HEK293 (cell line): ENCODE measurements around the gene NCR3LG1.

Experiments used
- CTCF ChIA-PET: fragments of 350-600 bp; formaldehyde crosslinking; extraction: SDS; loops from one replicate; lab custom pipeline; 2021; ENCODE audit warnings: antibody characterized with exemption; lab: Yijun Ruan, JAX
- POLR2A ChIA-PET: fragments of 300-600 bp; formaldehyde crosslinking; extraction: SDS; loops from one replicate; lab custom pipeline; 2020; ENCODE audit warnings: antibody characterized with exemption, inconsistent platforms; lab: Yijun Ruan, JAX
- H3K27ac ChIP-seq: fragments of 200-500 bp; sonication (Bioruptor generic); 2 replicates; pipeline ENCODE4 v1.5.1; 2014; ENCODE audit warnings: low read depth, low read length, control low read depth, inconsistent platforms; ENCODE audit errors: extremely low read depth
- H3K36me3 ChIP-seq, 2 experiments: fragments of 200-500 bp in 1 of 2; sonication (Bioruptor generic) in 1 of 2; 1 replicate in 1 of 2; 2 replicates in 1 of 2; pipeline ENCODE4 v1.5.1; 2014 to 2017; ENCODE audit warnings: inconsistent platforms in 2 of 2, low read length in 2 of 2; ENCODE audit not compliant: control insufficient read depth in 2 of 2, insufficient read depth in 1 of 2
- H3K4me1 ChIP-seq: fragments of 200-500 bp; sonication (Bioruptor generic); 2 replicates; pipeline ENCODE4 v1.5.1; 2014; ENCODE audit warnings: mild to moderate bottlenecking, low read length, inconsistent platforms; ENCODE audit not compliant: control insufficient read depth, insufficient read depth
- H3K4me3 ChIP-seq: 2 replicates; pipeline ENCODE4 v1.5.1; 2011; ENCODE audit warnings: low read depth, mild to moderate bottlenecking, control low read depth, low read length, moderate library complexity
- H3K9me3 ChIP-seq: fragments of 200-500 bp; sonication (Bioruptor generic); 2 replicates; pipeline ENCODE4 v1.5.1; 2014; ENCODE audit warnings: low read depth, low read length, inconsistent platforms; ENCODE audit not compliant: control insufficient read depth, insufficient read depth
- GFI1B ChIP-seq: fragments of 450-650 bp; formaldehyde crosslinking; IDR thresholded peaks from 2 replicates; pipeline ENCODE4 v1.5.1; 2016; ENCODE audit warnings: missing biosample characterization, missing genetic modification characterization
- HOXC10 ChIP-seq: sonication (generic); formaldehyde crosslinking; IDR thresholded peaks from 2 replicates; pipeline ENCODE4 v1.8.1; 2023; ENCODE audit warnings: mild to moderate bottlenecking, missing genetic modification reagents
- HOXD13 ChIP-seq: sonication (generic); formaldehyde crosslinking; IDR thresholded peaks from 2 replicates; pipeline ENCODE4 v1.8.0; 2022; ENCODE audit warnings: missing genetic modification reagents, borderline replicate concordance
- KLF9 ChIP-seq: fragments of 450-650 bp; formaldehyde crosslinking; IDR thresholded peaks from 2 replicates; pipeline ENCODE4 v1.5.1; 2016; ENCODE audit warnings: missing biosample characterization, missing genetic modification characterization, low read depth
- SALL2 ChIP-seq: fragments of 450-650 bp; formaldehyde crosslinking; IDR thresholded peaks from 2 replicates; pipeline ENCODE4 v1.5.0; 2017; ENCODE audit warnings: missing biosample characterization, mild to moderate bottlenecking, missing genetic modification characterization, borderline replicate concordance
- TCF7L2 ChIP-seq: IDR thresholded peaks from 2 replicates; pipeline ENCODE4 v1.6.1; 2011; ENCODE audit warnings: low read depth, mild to moderate bottlenecking, inconsistent platforms, low read length, moderate library complexity, borderline replicate concordance
- YY1 ChIP-seq: fragments of 450-650 bp; formaldehyde crosslinking; IDR thresholded peaks from 2 replicates; pipeline ENCODE4 v1.5.1; 2018; ENCODE audit warnings: missing biosample characterization, missing genetic modification characterization
- ZNF132 ChIP-seq: fragments of 450-650 bp; formaldehyde crosslinking; IDR thresholded peaks from 2 replicates; pipeline ENCODE4 v1.5.1; 2017; ENCODE audit warnings: missing biosample characterization, missing genetic modification characterization, borderline replicate concordance
- ZNF146 ChIP-seq: fragments of 450-650 bp; formaldehyde crosslinking; IDR thresholded peaks from 2 replicates; pipeline ENCODE4 v1.5.1; 2016; ENCODE audit warnings: missing biosample characterization, missing genetic modification characterization
- ZNF169 ChIP-seq: fragments of 450-650 bp; formaldehyde crosslinking; IDR thresholded peaks from 2 replicates; pipeline ENCODE4 v1.5.1; 2016; ENCODE audit warnings: missing biosample characterization, missing genetic modification characterization
- ZNF175 ChIP-seq: fragments of 450-650 bp; formaldehyde crosslinking; IDR thresholded peaks from 2 replicates; pipeline ENCODE4 v1.5.1; 2016; ENCODE audit warnings: missing biosample characterization, missing genetic modification characterization
- ZNF214 ChIP-seq: fragments of 450-650 bp; formaldehyde crosslinking; IDR thresholded peaks from 2 replicates; pipeline ENCODE4 v1.5.1; 2017; ENCODE audit warnings: missing biosample characterization, mild to moderate bottlenecking, missing genetic modification characterization, borderline replicate concordance
- ZNF341 ChIP-seq: fragments of 450-650 bp; formaldehyde crosslinking; IDR thresholded peaks from 2 replicates; pipeline ENCODE4; 2016; ENCODE audit warnings: low read depth, missing biosample characterization, missing genetic modification characterization
- ZNF350 ChIP-seq: fragments of 450-650 bp; formaldehyde crosslinking; IDR thresholded peaks from 2 replicates; pipeline ENCODE4 v1.5.0; 2017; ENCODE audit warnings: missing biosample characterization, mild to moderate bottlenecking, missing genetic modification characterization
- ZNF521 ChIP-seq: fragments of 450-650 bp; formaldehyde crosslinking; IDR thresholded peaks from 2 replicates; pipeline ENCODE4 v1.5.1; 2017; ENCODE audit warnings: missing biosample characterization, mild to moderate bottlenecking, missing genetic modification characterization
- ZNF544 ChIP-seq: fragments of 450-650 bp; formaldehyde crosslinking; IDR thresholded peaks from 2 replicates; pipeline ENCODE4 v1.5.0; 2017; ENCODE audit warnings: missing biosample characterization, missing genetic modification characterization
- ZNF560 ChIP-seq: fragments of 450-650 bp; formaldehyde crosslinking; IDR thresholded peaks from 2 replicates; pipeline ENCODE4 v1.5.1; 2017; ENCODE audit warnings: missing biosample characterization, missing genetic modification characterization, borderline replicate concordance
- ZNF660 ChIP-seq: fragments of 450-650 bp; IDR thresholded peaks from 2 replicates; pipeline ENCODE4 v1.5.1; 2018; ENCODE audit warnings: missing biosample characterization, mild to moderate bottlenecking, missing genetic modification characterization
- ZNF701 ChIP-seq: fragments of 450-650 bp; formaldehyde crosslinking; IDR thresholded peaks from 2 replicates; pipeline ENCODE4 v1.5.1; 2016; ENCODE audit warnings: missing biosample characterization, missing genetic modification characterization
- ZNF707 ChIP-seq: fragments of 450-650 bp; formaldehyde crosslinking; IDR thresholded peaks from 2 replicates; pipeline ENCODE4 v1.5.1; 2016; ENCODE audit warnings: missing biosample characterization, missing genetic modification characterization
- ZNF747 ChIP-seq: fragments of 450-650 bp; formaldehyde crosslinking; IDR thresholded peaks from 2 replicates; pipeline ENCODE4 v1.5.1; 2016; ENCODE audit warnings: missing biosample characterization, missing genetic modification characterization
- ZNF792 ChIP-seq: fragments of 450-650 bp; formaldehyde crosslinking; IDR thresholded peaks from 2 replicates; pipeline ENCODE4 v1.5.1; 2016; ENCODE audit warnings: missing biosample characterization, missing genetic modification characterization
- ZSCAN23 ChIP-seq: fragments of 450-650 bp; formaldehyde crosslinking; IDR thresholded peaks from 2 replicates; pipeline ENCODE4 v1.5.1; 2016; ENCODE audit warnings: missing biosample characterization, missing genetic modification characterization
- ZXDB ChIP-seq: fragments of 450-650 bp; formaldehyde crosslinking; IDR thresholded peaks from 2 replicates; pipeline ENCODE4 v1.5.1; 2016; ENCODE audit warnings: missing biosample characterization, missing genetic modification characterization
- TF ChIP-seq, protein P1 (sequence below): fragments of 450-650 bp; formaldehyde crosslinking; IDR thresholded peaks from 2 replicates; pipeline ENCODE4 v1.5.1; 2017; ENCODE audit warnings: missing biosample characterization, missing genetic modification characterization
- TF ChIP-seq, protein P2 (sequence below): fragments of 450-650 bp; formaldehyde crosslinking; IDR thresholded peaks from 2 replicates; pipeline ENCODE4 v1.5.1; 2016; ENCODE audit warnings: missing biosample characterization, missing genetic modification characterization
- TF ChIP-seq, protein P3 (sequence below): fragments of 450-650 bp; formaldehyde crosslinking; IDR thresholded peaks from 2 replicates; pipeline ENCODE4; 2016; ENCODE audit warnings: missing biosample characterization, missing genetic modification characterization

Gene NCR3LG1

DNA sequence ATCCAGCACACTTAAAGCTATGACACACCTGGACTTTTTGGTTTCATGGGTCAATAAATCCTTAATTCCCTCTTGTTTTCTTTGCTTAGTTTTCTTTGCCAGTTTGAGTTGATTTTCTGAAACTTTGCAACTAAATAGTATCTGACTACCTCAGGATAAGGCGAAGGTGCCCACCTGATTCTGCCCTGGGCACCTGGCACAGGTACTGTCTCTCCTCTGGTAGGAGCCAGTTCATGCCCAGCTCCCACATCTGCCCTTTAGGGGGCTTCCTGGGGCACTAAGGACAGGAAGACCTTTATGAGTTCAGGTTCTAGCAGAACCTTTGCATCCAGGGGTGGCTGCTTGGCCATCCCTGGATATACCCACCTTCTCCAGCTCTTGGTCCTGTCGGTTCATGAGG is 56.4 kb downstream of the NCR3LG1 start (continued):
- TF ChIP-seq GFI1B (tag by site-specific recombination) (no peak), SALL2 (tag by site-specific recombination) (no peak), KLF9 (tag by site-specific recombination) (no peak), ZXDB (tag by site-specific recombination) (no peak), ZNF747 (tag by site-specific recombination) (no peak), ZNF660 (tag by site-specific recombination) (no peak), ZNF132 (tag by site-specific recombination) (no peak)
- TF ChIP-seq, protein P1, sequence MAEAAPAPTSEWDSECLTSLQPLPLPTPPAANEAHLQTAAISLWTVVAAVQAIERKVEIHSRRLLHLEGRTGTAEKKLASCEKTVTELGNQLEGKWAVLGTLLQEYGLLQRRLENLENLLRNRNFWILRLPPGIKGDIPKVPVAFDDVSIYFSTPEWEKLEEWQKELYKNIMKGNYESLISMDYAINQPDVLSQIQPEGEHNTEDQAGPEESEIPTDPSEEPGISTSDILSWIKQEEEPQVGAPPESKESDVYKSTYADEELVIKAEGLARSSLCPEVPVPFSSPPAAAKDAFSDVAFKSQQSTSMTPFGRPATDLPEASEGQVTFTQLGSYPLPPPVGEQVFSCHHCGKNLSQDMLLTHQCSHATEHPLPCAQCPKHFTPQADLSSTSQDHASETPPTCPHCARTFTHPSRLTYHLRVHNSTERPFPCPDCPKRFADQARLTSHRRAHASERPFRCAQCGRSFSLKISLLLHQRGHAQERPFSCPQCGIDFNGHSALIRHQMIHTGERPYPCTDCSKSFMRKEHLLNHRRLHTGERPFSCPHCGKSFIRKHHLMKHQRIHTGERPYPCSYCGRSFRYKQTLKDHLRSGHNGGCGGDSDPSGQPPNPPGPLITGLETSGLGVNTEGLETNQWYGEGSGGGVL (tag by site-specific recombination): no peak

DNA sequence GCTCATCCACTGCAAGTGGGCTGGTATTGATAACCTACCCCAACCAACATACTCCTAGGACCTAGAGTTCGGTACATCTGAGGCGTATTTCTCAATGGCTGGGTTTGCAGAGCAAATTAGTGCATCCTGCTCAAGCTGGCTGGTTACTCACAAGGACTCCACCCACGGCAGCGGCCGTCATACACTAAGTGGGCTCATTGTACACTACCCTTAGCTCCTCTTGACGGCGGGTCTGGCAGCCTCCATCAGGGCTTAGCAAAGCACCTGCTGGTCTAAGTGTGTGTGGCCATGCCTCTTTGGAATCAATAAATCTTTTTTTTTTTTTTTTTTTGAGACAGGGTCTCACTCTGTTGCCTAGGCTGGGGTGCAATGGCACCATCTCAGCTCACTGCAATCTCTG is 57.0 kb downstream of the NCR3LG1 start:
- H3K4me3 ChIP-seq: no peak overlapping the region
- POLR2A ChIA-PET: no interaction called here
- TF ChIP-seq YY1 (tag by site-specific recombination): no peak
- TF ChIP-seq ZNF521: no peak
- TF ChIP-seq, protein P2, sequence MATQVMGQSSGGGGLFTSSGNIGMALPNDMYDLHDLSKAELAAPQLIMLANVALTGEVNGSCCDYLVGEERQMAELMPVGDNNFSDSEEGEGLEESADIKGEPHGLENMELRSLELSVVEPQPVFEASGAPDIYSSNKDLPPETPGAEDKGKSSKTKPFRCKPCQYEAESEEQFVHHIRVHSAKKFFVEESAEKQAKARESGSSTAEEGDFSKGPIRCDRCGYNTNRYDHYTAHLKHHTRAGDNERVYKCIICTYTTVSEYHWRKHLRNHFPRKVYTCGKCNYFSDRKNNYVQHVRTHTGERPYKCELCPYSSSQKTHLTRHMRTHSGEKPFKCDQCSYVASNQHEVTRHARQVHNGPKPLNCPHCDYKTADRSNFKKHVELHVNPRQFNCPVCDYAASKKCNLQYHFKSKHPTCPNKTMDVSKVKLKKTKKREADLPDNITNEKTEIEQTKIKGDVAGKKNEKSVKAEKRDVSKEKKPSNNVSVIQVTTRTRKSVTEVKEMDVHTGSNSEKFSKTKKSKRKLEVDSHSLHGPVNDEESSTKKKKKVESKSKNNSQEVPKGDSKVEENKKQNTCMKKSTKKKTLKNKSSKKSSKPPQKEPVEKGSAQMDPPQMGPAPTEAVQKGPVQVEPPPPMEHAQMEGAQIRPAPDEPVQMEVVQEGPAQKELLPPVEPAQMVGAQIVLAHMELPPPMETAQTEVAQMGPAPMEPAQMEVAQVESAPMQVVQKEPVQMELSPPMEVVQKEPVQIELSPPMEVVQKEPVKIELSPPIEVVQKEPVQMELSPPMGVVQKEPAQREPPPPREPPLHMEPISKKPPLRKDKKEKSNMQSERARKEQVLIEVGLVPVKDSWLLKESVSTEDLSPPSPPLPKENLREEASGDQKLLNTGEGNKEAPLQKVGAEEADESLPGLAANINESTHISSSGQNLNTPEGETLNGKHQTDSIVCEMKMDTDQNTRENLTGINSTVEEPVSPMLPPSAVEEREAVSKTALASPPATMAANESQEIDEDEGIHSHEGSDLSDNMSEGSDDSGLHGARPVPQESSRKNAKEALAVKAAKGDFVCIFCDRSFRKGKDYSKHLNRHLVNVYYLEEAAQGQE (tag by site-specific recombination): no peak
- no peak for TF ChIP-seq ZNF169 (tag by site-specific recombination)
- TF ChIP-seq ZNF707 (tag by site-specific recombination): no peak
- no peak for TF ChIP-seq SALL2 (tag by site-specific recombination)
- no peak for TF ChIP-seq ZNF544
- TF ChIP-seq, protein P3, sequence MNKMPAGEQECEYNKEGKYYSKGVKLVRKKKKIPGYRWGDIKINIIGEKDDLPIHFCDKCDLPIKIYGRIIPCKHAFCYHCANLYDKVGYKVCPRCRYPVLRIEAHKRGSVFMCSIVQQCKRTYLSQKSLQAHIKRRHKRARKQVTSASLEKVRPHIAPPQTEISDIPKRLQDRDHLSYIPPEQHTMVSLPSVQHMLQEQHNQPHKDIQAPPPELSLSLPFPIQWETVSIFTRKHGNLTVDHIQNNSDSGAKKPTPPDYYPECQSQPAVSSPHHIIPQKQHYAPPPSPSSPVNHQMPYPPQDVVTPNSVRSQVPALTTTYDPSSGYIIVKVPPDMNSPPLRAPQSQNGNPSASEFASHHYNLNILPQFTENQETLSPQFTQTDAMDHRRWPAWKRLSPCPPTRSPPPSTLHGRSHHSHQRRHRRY (tag by site-specific recombination): no peak
- TF ChIP-seq TCF7L2: no peak
- no peak for TF ChIP-seq ZNF350 (tag by site-specific recombination)
- no peak for TF ChIP-seq HOXD13 (CRISPR knock-in tag)
- TF ChIP-seq ZNF341 (tag by site-specific recombination): no peak
- TF ChIP-seq ZSCAN23 (tag by site-specific recombination): no peak
- TF ChIP-seq ZNF146 (tag by site-specific recombination): no peak
- TF ChIP-seq ZNF214 (tag by site-specific recombination): no peak
- no peak for TF ChIP-seq ZNF175
- no peak for TF ChIP-seq HOXC10 (CRISPR knock-in tag)
- no peak for TF ChIP-seq ZNF792
- no peak for TF ChIP-seq ZNF701 (tag by site-specific recombination)
- TF ChIP-seq ZNF560 (tag by site-specific recombination): no peak
- TF ChIP-seq, all 188 proteins: peak for 0
- no peaks in the 10 kb centered on the region for H3K36me3 ChIP-seq
- CTCF ChIA-PET: interaction anchor here (0.7 to 1.9 kb wide), 2 partner anchors 65 to 178 kb away, joined by 3 to 7 read pairs; no protein-coding TSS in a partner anchor
- H3K4me1 ChIP-seq: peaks cover 5% of the 10 kb centered on the region; the same call in 1 of the 2 replicates
- no peak overlapping the region for H3K27ac ChIP-seq
- H3K9me3 ChIP-seq: no peaks in the 10 kb centered on the region
